Measurements from ENCODE around the gene CNEP1R1.
A peak's percentile ranks its signal among the peaks of the same experiment; 100 is the strongest.

Gene CNEP1R1

GRCh38 chr16:50021544-50021943 is 3.5 kb upstream of the CNEP1R1 start:
- no peak for DNase-seq

GRCh38 chr16:50023641-50024040 is 1.4 kb upstream of the CNEP1R1 start:
- DNase-seq = no peak

- DNase-seq = no peak
These were observed 818 bp upstream of the CNEP1R1 start for GRCh38 chr16:50024207-50024606.

- DNase-seq = peak; percentile 8
These were observed 509 bp downstream of the CNEP1R1 start for GRCh38 chr16:50025537-50025931.

GRCh38 chr16:50027829-50028228 is 2.8 kb downstream of the CNEP1R1 start:
- DNase-seq = no peak

- DNase-seq = no peak
These were observed 10.5 kb downstream of the CNEP1R1 start for GRCh38 chr16:50035468-50035992.

GRCh38 chr16:50036426-50036825 is 11.4 kb downstream of the CNEP1R1 start:
- no peak for DNase-seq

GRCh38 chr16:50037662-50038220 is 12.7 kb downstream of the CNEP1R1 start:
- no peak for DNase-seq

GRCh38 chr16:50038286-50038685 is 13.3 kb downstream of the CNEP1R1 start:
- DNase-seq = no peak

GRCh38 chr16:50038756-50039529 is 13.9 kb downstream of the CNEP1R1 start:
- DNase-seq = no peak

- no peak for DNase-seq
These were observed 15.0 kb downstream of the CNEP1R1 start for GRCh38 chr16:50040018-50040417.

GRCh38 chr16:50040710-50041109 is 15.7 kb downstream of the CNEP1R1 start:
- DNase-seq = no peak

GRCh38 chr16:50043358-50043757 is 18.3 kb downstream of the CNEP1R1 start:
- no peak for DNase-seq

GRCh38 chr16:50045412-50045811 is 20.4 kb downstream of the CNEP1R1 start:
- DNase-seq = no peak

- no peak for DNase-seq
These were observed 21.8 kb downstream of the CNEP1R1 start for GRCh38 chr16:50046853-50047252.

GRCh38 chr16:50047864-50048263 is 22.8 kb downstream of the CNEP1R1 start:
- DNase-seq = no peak

- DNase-seq = no peak
These were observed 25.8 kb downstream of the CNEP1R1 start for GRCh38 chr16:50050802-50051201.

GRCh38 chr16:50056226-50056625 is 31.2 kb downstream of the CNEP1R1 start:
- DNase-seq = no peak

- no peak for DNase-seq
These were observed 33.2 kb downstream of the CNEP1R1 start for GRCh38 chr16:50058091-50058771.

GRCh38 chr16:50059111-50059510 is 34.1 kb downstream of the CNEP1R1 start:
- no peak for DNase-seq

GRCh38 chr16:50059669-50060068 is 34.6 kb downstream of the CNEP1R1 start:
- DNase-seq = no peak

- DNase-seq = no peak
These were observed 36.3 kb downstream of the CNEP1R1 start for GRCh38 chr16:50061326-50061725.

- DNase-seq = no peak
These were observed 40.2 kb downstream of the CNEP1R1 start for GRCh38 chr16:50065241-50065623.

All from activated T-cell treated with anti-CD3 and anti-CD28 coated beads for 4 hours (primary cell).